Ascending aorta (tissue), 2 donors: ENCODE measurements around the gene TRMT10A. TPM values are rescaled to one million over a fixed set of nuclear protein-coding genes. Genes with fewer than 3 reads are reported as not detected.
"Not testable (repeated sequence)": the region's sequence is repeated elsewhere in the genome, so short reads cannot be mapped to it uniquely, and the experiment has no call there.

ENCODE experiments used
- DNase-seq, 2 donors: peaks; one replicate each; pipeline ENCODE4 v3.0.0-alpha.2; 2019; ENCODE audit warnings: low spot score in 2 of 2
- H3K27ac ChIP-seq, 2 donors: fragments of 200-600 bp; sonication (generic); one replicate each; pipeline ENCODE4 v1.5.1; 2016 to 2017; ENCODE audit warnings: mild to moderate bottlenecking in 1 of 2
- H3K27me3 ChIP-seq: fragments of 200-600 bp; sonication (generic); one replicate; pipeline ENCODE4 v1.5.1; 2017
- H3K36me3 ChIP-seq, 2 donors: fragments of 200-600 bp; sonication (generic); one replicate each; pipeline ENCODE4 v1.5.1; 2016
- H3K4me1 ChIP-seq, 2 donors: fragments of 200-600 bp; sonication (generic); one replicate each; pipeline ENCODE4 v1.5.1; 2016 to 2017; ENCODE audit warnings: mild to moderate bottlenecking in 1 of 2
- H3K4me3 ChIP-seq, 2 donors: fragments of 200-600 bp; sonication (generic); one replicate each; pipeline ENCODE4 v1.5.1; 2016 to 2017; ENCODE audit warnings: mild to moderate bottlenecking in 1 of 2
- H3K9me3 ChIP-seq, 2 donors: fragments of 200-600 bp; sonication (generic); one replicate each; pipeline ENCODE4 v1.5.1; 2016
- intact Hi-C: fragments of 100-400 bp; cut with DNase I; formaldehyde crosslinking; loops from one replicate; pipeline ENCODE4 v1.15.1; 2023
- total RNA-seq: library from RNA; depleted of rRNA; stranded (reverse); fragments of >200 nt; gene quantifications from one replicate; pipeline ENCODE4 v1.1.0, GENCODE V29; 2016
- TF ChIP-seq, protein P1 (sequence below), 3 experiments: fragments of 200-600 bp in 2 of 3; fragments of 450-650 bp in 1 of 3; sonication (generic) in 2 of 3; IDR thresholded peaks; one replicate each; pipeline ENCODE4 v1.5.1; 2016 to 2019; ENCODE audit warnings: antibody characterized with exemption in 3 of 3, mild to moderate bottlenecking in 1 of 3, moderate library complexity in 1 of 3

TRMT10A gene
- total RNA-seq, 1 donor from 2014 or later: not detected

DNA sequence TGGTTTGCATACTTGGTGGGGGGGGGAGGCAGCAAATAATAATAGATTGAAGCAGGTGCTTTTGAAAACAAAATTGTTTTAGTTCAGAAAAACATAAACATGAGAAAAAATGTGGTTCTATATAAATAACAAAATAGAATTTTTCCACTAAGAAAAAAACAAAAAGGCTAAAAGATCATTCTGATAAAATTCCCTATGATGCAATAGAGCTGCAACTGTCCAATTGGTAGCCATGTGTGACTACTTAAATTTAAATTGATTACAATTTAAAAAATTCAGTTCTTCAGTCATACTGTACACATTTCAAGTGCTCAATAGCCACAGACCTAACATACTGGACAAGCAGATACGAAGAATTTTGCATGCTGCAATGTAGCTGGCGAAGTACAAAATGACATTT lies 11.0 kb downstream of the TRMT10A start:
- no peak overlapping the region for H3K27ac ChIP-seq
- H3K36me3 ChIP-seq: peaks cover 0 to 5% of the 10 kb centered on the region in 2 donors
- no peaks in the 10 kb centered on the region for H3K4me1 ChIP-seq
- TF ChIP-seq, protein P1, sequence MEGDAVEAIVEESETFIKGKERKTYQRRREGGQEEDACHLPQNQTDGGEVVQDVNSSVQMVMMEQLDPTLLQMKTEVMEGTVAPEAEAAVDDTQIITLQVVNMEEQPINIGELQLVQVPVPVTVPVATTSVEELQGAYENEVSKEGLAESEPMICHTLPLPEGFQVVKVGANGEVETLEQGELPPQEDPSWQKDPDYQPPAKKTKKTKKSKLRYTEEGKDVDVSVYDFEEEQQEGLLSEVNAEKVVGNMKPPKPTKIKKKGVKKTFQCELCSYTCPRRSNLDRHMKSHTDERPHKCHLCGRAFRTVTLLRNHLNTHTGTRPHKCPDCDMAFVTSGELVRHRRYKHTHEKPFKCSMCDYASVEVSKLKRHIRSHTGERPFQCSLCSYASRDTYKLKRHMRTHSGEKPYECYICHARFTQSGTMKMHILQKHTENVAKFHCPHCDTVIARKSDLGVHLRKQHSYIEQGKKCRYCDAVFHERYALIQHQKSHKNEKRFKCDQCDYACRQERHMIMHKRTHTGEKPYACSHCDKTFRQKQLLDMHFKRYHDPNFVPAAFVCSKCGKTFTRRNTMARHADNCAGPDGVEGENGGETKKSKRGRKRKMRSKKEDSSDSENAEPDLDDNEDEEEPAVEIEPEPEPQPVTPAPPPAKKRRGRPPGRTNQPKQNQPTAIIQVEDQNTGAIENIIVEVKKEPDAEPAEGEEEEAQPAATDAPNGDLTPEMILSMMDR (IDR thresholded peaks at IDR 0.05): no peak
- no peaks in the 10 kb centered on the region for H3K9me3 ChIP-seq
- no peak for DNase-seq
- intact Hi-C loops: no loop called here
- H3K27me3 ChIP-seq: no peaks in the 10 kb centered on the region
- H3K4me3 ChIP-seq: no peak overlapping the region

GRCh38 chr4:99540277-99540939 lies 23.4 kb downstream of the TRMT10A start:
- H3K27me3 ChIP-seq: no peaks in the 10 kb centered on the region
- no peaks in the 10 kb centered on the region for H3K9me3 ChIP-seq
- intact Hi-C loops: no loop called here
- TF ChIP-seq, protein P1 (IDR thresholded peaks at IDR 0.05): no peak
- H3K27ac ChIP-seq: no peak overlapping the region
- no peaks in the 10 kb centered on the region for H3K36me3 ChIP-seq
- DNase-seq: no peak
- no peaks in the 10 kb centered on the region for H3K4me1 ChIP-seq
- no peak overlapping the region for H3K4me3 ChIP-seq

- H3K9me3 ChIP-seq: no peaks in the 10 kb centered on the region
- no peaks in the 10 kb centered on the region for H3K27me3 ChIP-seq
- H3K27ac ChIP-seq: no peak overlapping the region
- no peaks in the 10 kb centered on the region for H3K4me1 ChIP-seq
- TF ChIP-seq, protein P1 (IDR thresholded peaks at IDR 0.05): no peak
- intact Hi-C loops: no loop called here
- no peak for DNase-seq
- H3K4me3 ChIP-seq: no peak overlapping the region
- no peaks in the 10 kb centered on the region for H3K36me3 ChIP-seq
Observed at GRCh38 chr4:99537674-99538073, 26.2 kb downstream of the TRMT10A start.

- no peaks in the 10 kb centered on the region for H3K36me3 ChIP-seq
- no peak overlapping the region for H3K4me3 ChIP-seq
- TF ChIP-seq, protein P1 (IDR thresholded peaks at IDR 0.05): no peak
- H3K27ac ChIP-seq: no peak overlapping the region
- no peaks in the 10 kb centered on the region for H3K9me3 ChIP-seq
- no peaks in the 10 kb centered on the region for H3K27me3 ChIP-seq
- intact Hi-C loops: no loop called here
- no peaks in the 10 kb centered on the region for H3K4me1 ChIP-seq
- DNase-seq: no peak
Observed at GRCh38 chr4:99536848-99537247, 27.0 kb downstream of the TRMT10A start.

- TF ChIP-seq, protein P1 (IDR thresholded peaks at IDR 0.05): no peak
- Histone ChIP-seq H3K27me3 (no peaks in the 10 kb centered on the region), H3K4me1 (no peaks in the 10 kb centered on the region), H3K36me3 (no peaks in the 10 kb centered on the region), H3K27ac (no peak overlapping the region), H3K4me3 (no peak overlapping the region), H3K9me3 (no peaks in the 10 kb centered on the region)
- intact Hi-C loops: no loop called here
- no peak for DNase-seq
Observed at GRCh38 chr4:99536271-99536670, 27.6 kb downstream of the TRMT10A start.

- H3K27ac ChIP-seq, H3K27me3 ChIP-seq, H3K4me3 ChIP-seq, H3K36me3 ChIP-seq, DNase-seq, intact Hi-C loops, H3K9me3 ChIP-seq, H3K4me1 ChIP-seq: not testable (repeated sequence)
Observed at GRCh38 chr4:99534699-99535098, 29.1 kb downstream of the TRMT10A start.
